WTC11 (cell line): Measurements from ENCODE around the gene AMIGO3. TPM values are rescaled to one million over a fixed set of nuclear protein-coding genes. Genes with fewer than 3 reads are reported as not detected.

Source experiments
- ATAC-seq: fragments of 200-7000 bp; cut with Tn5 transposase; 2 replicates; pipeline ENCODE4 v1.10.0; 2021; ENCODE audit warnings: mild to moderate bottlenecking, moderate library complexity
- CTCF ChIA-PET: fragments of 300-600 bp; sonication (Branson Sonifier 250); formaldehyde crosslinking; loops from one replicate; lab custom pipeline; 2021; ENCODE audit warnings: antibody characterized with exemption; lab: Charles Lee
- POLR2A ChIA-PET: fragments of 350-600 bp; sonication (Branson Sonifier 250); formaldehyde crosslinking; loops from one replicate; lab custom pipeline; 2021; ENCODE audit warnings: antibody characterized with exemption; lab: Charles Lee
- DNase-seq: peaks from one replicate; pipeline ENCODE4 v3.0.0; 2021; ENCODE audit warnings: low spot score
- H3K27ac Mint-ChIP-seq: 2 replicates; pipeline ENCODE4 v1.8.0; 2021; ENCODE audit warnings: mixed read lengths
- H3K27me3 Mint-ChIP-seq: 2 replicates; pipeline ENCODE4 v1.8.0; 2021; ENCODE audit warnings: low read depth, mild to moderate bottlenecking, moderate library complexity, mixed read lengths
- H3K36me3 Mint-ChIP-seq: 2 replicates; pipeline ENCODE4 v1.8.0; 2021; ENCODE audit warnings: mixed read lengths
- H3K4me1 Mint-ChIP-seq: 2 replicates; pipeline ENCODE4 v1.8.0; 2022; ENCODE audit warnings: mixed read lengths
- H3K4me3 Mint-ChIP-seq: 2 replicates; pipeline ENCODE4 v1.8.0; 2021; ENCODE audit warnings: mild to moderate bottlenecking, moderate library complexity, mixed read lengths
- H3K9me3 Mint-ChIP-seq: 2 replicates; pipeline ENCODE4 v1.8.0; 2021; ENCODE audit warnings: mixed read lengths
- ARID4B ChIP-seq: sonication (generic); formaldehyde crosslinking; IDR thresholded peaks from 2 replicates; pipeline ENCODE4 v1.8.0; 2023; ENCODE audit warnings: missing genetic modification reagents, mild to moderate bottlenecking, borderline replicate concordance
- CREB1 ChIP-seq: sonication (generic); formaldehyde crosslinking; IDR thresholded peaks from 2 replicates; pipeline ENCODE4 v1.8.0; 2023; ENCODE audit warnings: mild to moderate bottlenecking, missing genetic modification reagents
- E2F5 ChIP-seq: sonication (generic); formaldehyde crosslinking; IDR thresholded peaks from 2 replicates; pipeline ENCODE4 v1.8.1; 2022; ENCODE audit warnings: mild to moderate bottlenecking, moderate library complexity, missing genetic modification reagents
- GRHL2 ChIP-seq: fragments of 250-450 bp; sonication (Bioruptor Pico); IDR thresholded peaks from 2 replicates; pipeline ENCODE4 v1.8.0; 2022; ENCODE audit warnings: mild to moderate bottlenecking, moderate library complexity; ENCODE audit not compliant: insufficient replicate concordance, severe bottlenecking
- HMGXB4 ChIP-seq: sonication (generic); formaldehyde crosslinking; IDR thresholded peaks from 2 replicates; pipeline ENCODE4 v1.8.1; 2023; ENCODE audit warnings: mild to moderate bottlenecking, moderate library complexity, missing genetic modification reagents
- OVOL2 ChIP-seq: fragments of 250-450 bp; sonication (Bioruptor Pico); IDR thresholded peaks from 2 replicates; pipeline ENCODE4 v1.9.0; 2021; ENCODE audit warnings: mild to moderate bottlenecking, borderline replicate concordance
- SMAD3 ChIP-seq: sonication (generic); formaldehyde crosslinking; IDR thresholded peaks from 2 replicates; pipeline ENCODE4 v1.8.0; 2022; ENCODE audit warnings: missing genetic modification reagents, mild to moderate bottlenecking, borderline replicate concordance
- ZMAT4 ChIP-seq: fragments of 250-450 bp; sonication (Bioruptor Pico); IDR thresholded peaks from 2 replicates; pipeline ENCODE4 v1.9.0; 2021; ENCODE audit warnings: mild to moderate bottlenecking
- ZNF219 ChIP-seq: sonication (generic); formaldehyde crosslinking; IDR thresholded peaks from 2 replicates; pipeline ENCODE4 v1.8.0; 2023; ENCODE audit warnings: missing genetic modification reagents, mild to moderate bottlenecking, borderline replicate concordance
- ZNF416 ChIP-seq: fragments of 250-450 bp; sonication (Bioruptor Pico); IDR thresholded peaks from 2 replicates; pipeline ENCODE4 v1.9.0; 2021; ENCODE audit warnings: mild to moderate bottlenecking, inconsistent platforms
- total RNA-seq: library from RNA; stranded (reverse); gene quantifications from 3 replicates; pipeline ENCODE4 v1.2.3, GENCODE V29; 2021
- TF ChIP-seq, protein P1 (sequence below): sonication (generic); formaldehyde crosslinking; IDR thresholded peaks from 2 replicates; pipeline ENCODE4 v1.8.0; 2022; ENCODE audit warnings: mild to moderate bottlenecking, missing genetic modification reagents
- TF ChIP-seq, protein P2 (sequence below): fragments of 200-600 bp; IDR thresholded peaks from 2 replicates; pipeline ENCODE4 v1.8.0; 2022; ENCODE audit warnings: antibody characterized with exemption
- TF ChIP-seq, protein P3 (sequence below): sonication (generic); formaldehyde crosslinking; conservative IDR thresholded peaks from 2 replicates; pipeline ENCODE4 v1.8.1; 2022; ENCODE audit warnings: mild to moderate bottlenecking, missing genetic modification reagents
- TF ChIP-seq, protein P4 (sequence below): sonication (generic); formaldehyde crosslinking; IDR thresholded peaks from 2 replicates; pipeline ENCODE4 v1.8.1; 2023; ENCODE audit warnings: mild to moderate bottlenecking, missing genetic modification reagents, borderline replicate concordance
- TF ChIP-seq, protein P5 (sequence below): sonication (generic); formaldehyde crosslinking; IDR thresholded peaks from 2 replicates; pipeline ENCODE4 v1.8.1; 2022; ENCODE audit warnings: low read depth, mild to moderate bottlenecking, moderate library complexity, missing genetic modification reagents, borderline replicate concordance
- TF ChIP-seq, protein P6 (sequence below): sonication (generic); formaldehyde crosslinking; IDR thresholded peaks from 2 replicates; pipeline ENCODE4 v1.8.0; 2022; ENCODE audit warnings: missing genetic modification reagents

AMIGO3 gene
- total RNA-seq, 1 experiment from 2014 or later = 3.9 TPM

DNA sequence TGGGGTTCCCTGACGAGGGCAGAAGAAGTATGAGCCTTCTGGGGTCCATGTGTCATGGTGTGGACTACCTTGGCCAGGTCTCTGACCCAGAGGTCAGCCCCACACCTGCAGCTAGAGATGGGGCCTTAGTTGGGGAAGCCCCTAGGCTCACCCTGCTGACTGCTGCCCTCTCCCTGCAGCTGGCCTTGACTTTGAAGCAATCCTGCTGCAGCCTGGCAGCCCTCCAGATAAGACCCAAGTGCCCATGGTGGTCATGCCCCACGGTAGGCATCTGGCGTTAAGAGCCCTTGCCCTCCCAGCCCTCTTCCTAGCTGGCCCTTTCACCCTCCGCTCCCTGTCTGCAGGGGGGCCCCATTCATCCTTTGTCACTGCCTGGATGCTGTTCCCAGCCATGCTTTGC, 37.9 kb downstream of the AMIGO3 start:
- TF ChIP-seq, protein P1, sequence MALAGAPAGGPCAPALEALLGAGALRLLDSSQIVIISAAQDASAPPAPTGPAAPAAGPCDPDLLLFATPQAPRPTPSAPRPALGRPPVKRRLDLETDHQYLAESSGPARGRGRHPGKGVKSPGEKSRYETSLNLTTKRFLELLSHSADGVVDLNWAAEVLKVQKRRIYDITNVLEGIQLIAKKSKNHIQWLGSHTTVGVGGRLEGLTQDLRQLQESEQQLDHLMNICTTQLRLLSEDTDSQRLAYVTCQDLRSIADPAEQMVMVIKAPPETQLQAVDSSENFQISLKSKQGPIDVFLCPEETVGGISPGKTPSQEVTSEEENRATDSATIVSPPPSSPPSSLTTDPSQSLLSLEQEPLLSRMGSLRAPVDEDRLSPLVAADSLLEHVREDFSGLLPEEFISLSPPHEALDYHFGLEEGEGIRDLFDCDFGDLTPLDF (CRISPR knock-in tag) = no peak
- TF ChIP-seq, protein P2, sequence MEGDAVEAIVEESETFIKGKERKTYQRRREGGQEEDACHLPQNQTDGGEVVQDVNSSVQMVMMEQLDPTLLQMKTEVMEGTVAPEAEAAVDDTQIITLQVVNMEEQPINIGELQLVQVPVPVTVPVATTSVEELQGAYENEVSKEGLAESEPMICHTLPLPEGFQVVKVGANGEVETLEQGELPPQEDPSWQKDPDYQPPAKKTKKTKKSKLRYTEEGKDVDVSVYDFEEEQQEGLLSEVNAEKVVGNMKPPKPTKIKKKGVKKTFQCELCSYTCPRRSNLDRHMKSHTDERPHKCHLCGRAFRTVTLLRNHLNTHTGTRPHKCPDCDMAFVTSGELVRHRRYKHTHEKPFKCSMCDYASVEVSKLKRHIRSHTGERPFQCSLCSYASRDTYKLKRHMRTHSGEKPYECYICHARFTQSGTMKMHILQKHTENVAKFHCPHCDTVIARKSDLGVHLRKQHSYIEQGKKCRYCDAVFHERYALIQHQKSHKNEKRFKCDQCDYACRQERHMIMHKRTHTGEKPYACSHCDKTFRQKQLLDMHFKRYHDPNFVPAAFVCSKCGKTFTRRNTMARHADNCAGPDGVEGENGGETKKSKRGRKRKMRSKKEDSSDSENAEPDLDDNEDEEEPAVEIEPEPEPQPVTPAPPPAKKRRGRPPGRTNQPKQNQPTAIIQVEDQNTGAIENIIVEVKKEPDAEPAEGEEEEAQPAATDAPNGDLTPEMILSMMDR = no peak
- TF ChIP-seq HMGXB4 = no peak
- no peak for TF ChIP-seq OVOL2 (CRISPR knock-in tag)
- no peak for TF ChIP-seq ARID4B (CRISPR knock-in tag)
- TF ChIP-seq GRHL2 (CRISPR knock-in tag) = no peak
- TF ChIP-seq, protein P3, sequence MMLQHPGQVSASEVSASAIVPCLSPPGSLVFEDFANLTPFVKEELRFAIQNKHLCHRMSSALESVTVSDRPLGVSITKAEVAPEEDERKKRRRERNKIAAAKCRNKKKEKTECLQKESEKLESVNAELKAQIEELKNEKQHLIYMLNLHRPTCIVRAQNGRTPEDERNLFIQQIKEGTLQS (CRISPR knock-in tag) = no peak
- no peak for TF ChIP-seq ZMAT4 (CRISPR knock-in tag)
- TF ChIP-seq, protein P4, sequence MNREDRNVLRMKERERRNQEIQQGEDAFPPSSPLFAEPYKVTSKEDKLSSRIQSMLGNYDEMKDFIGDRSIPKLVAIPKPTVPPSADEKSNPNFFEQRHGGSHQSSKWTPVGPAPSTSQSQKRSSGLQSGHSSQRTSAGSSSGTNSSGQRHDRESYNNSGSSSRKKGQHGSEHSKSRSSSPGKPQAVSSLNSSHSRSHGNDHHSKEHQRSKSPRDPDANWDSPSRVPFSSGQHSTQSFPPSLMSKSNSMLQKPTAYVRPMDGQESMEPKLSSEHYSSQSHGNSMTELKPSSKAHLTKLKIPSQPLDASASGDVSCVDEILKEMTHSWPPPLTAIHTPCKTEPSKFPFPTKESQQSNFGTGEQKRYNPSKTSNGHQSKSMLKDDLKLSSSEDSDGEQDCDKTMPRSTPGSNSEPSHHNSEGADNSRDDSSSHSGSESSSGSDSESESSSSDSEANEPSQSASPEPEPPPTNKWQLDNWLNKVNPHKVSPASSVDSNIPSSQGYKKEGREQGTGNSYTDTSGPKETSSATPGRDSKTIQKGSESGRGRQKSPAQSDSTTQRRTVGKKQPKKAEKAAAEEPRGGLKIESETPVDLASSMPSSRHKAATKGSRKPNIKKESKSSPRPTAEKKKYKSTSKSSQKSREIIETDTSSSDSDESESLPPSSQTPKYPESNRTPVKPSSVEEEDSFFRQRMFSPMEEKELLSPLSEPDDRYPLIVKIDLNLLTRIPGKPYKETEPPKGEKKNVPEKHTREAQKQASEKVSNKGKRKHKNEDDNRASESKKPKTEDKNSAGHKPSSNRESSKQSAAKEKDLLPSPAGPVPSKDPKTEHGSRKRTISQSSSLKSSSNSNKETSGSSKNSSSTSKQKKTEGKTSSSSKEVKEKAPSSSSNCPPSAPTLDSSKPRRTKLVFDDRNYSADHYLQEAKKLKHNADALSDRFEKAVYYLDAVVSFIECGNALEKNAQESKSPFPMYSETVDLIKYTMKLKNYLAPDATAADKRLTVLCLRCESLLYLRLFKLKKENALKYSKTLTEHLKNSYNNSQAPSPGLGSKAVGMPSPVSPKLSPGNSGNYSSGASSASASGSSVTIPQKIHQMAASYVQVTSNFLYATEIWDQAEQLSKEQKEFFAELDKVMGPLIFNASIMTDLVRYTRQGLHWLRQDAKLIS (CRISPR knock-in tag) = no peak
- TF ChIP-seq E2F5 (CRISPR knock-in tag) = no peak
- no peak for TF ChIP-seq SMAD3 (CRISPR knock-in tag)
- no peak for TF ChIP-seq ZNF416 (CRISPR knock-in tag)
- TF ChIP-seq, protein P5, sequence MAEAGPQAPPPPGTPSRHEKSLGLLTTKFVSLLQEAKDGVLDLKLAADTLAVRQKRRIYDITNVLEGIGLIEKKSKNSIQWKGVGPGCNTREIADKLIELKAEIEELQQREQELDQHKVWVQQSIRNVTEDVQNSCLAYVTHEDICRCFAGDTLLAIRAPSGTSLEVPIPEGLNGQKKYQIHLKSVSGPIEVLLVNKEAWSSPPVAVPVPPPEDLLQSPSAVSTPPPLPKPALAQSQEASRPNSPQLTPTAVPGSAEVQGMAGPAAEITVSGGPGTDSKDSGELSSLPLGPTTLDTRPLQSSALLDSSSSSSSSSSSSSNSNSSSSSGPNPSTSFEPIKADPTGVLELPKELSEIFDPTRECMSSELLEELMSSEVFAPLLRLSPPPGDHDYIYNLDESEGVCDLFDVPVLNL (CRISPR knock-in tag) = no peak
- TF ChIP-seq, protein P6, sequence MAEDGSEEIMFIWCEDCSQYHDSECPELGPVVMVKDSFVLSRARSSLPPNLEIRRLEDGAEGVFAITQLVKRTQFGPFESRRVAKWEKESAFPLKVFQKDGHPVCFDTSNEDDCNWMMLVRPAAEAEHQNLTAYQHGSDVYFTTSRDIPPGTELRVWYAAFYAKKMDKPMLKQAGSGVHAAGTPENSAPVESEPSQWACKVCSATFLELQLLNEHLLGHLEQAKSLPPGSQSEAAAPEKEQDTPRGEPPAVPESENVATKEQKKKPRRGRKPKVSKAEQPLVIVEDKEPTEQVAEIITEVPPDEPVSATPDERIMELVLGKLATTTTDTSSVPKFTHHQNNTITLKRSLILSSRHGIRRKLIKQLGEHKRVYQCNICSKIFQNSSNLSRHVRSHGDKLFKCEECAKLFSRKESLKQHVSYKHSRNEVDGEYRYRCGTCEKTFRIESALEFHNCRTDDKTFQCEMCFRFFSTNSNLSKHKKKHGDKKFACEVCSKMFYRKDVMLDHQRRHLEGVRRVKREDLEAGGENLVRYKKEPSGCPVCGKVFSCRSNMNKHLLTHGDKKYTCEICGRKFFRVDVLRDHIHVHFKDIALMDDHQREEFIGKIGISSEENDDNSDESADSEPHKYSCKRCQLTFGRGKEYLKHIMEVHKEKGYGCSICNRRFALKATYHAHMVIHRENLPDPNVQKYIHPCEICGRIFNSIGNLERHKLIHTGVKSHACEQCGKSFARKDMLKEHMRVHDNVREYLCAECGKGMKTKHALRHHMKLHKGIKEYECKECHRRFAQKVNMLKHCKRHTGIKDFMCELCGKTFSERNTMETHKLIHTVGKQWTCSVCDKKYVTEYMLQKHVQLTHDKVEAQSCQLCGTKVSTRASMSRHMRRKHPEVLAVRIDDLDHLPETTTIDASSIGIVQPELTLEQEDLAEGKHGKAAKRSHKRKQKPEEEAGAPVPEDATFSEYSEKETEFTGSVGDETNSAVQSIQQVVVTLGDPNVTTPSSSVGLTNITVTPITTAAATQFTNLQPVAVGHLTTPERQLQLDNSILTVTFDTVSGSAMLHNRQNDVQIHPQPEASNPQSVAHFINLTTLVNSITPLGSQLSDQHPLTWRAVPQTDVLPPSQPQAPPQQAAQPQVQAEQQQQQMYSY (CRISPR knock-in tag) = no peak
- no peak for TF ChIP-seq CREB1 (CRISPR knock-in tag)
- TF ChIP-seq ZNF219 (CRISPR knock-in tag) = no peak
- no peak overlapping the region for H3K4me3 Mint-ChIP-seq
- H3K27me3 Mint-ChIP-seq = no peaks in the 10 kb centered on the region
- H3K4me1 Mint-ChIP-seq = 0 out of 2 replicates have a peak, but pooled peaks cover 4% of the 10 kb centered on the region
- peaks cover 39% of the 10 kb centered on the region for H3K36me3 Mint-ChIP-seq
- ATAC-seq (no peak), DNase-seq (no peak)
- H3K9me3 Mint-ChIP-seq = no peaks in the 10 kb centered on the region
- CTCF ChIA-PET = interaction anchor here (2.4 kb wide), 1 partner anchor 20 kb away, joined by 8 read pairs; no protein-coding TSS in a partner anchor
- POLR2A ChIA-PET = no interaction called here
- no peak overlapping the region for H3K27ac Mint-ChIP-seq
